Natural killer cell treated with Interleukin-12 subunit alpha and Interleukin-12 subunit beta and Interleukin-15 and Interleukin-18, amount 100 ng/mL, for 72 hours (primary cell): ENCODE results near the gene UIMC1. TPM values are rescaled to one million over a fixed set of nuclear protein-coding genes. Genes with fewer than 3 reads are reported as not detected.

Experiments used
- ATAC-seq, 2 donors: fragments of 150-1000 bp; cut with Tn5 transposase in 1 of 2; sonication (Bioruptor Pico), chemical (Tn5 transposase) in 1 of 2; 2 replicates each; pipeline ENCODE4 v1.10.0; 2021
- DNase-seq: peaks from one replicate; pipeline ENCODE4 v3.0.0; 2022; ENCODE audit warnings: low spot score
- H3K27ac Mint-ChIP-seq, 2 donors: 1 replicate in 1 of 2; 2 replicates in 1 of 2; pipeline ENCODE4 v1.8.0; 2022; ENCODE audit warnings: mixed read lengths in 2 of 2, mild to moderate bottlenecking in 1 of 2, moderate library complexity in 1 of 2
- H3K27me3 Mint-ChIP-seq, 2 donors: 1 replicate in 1 of 2; 2 replicates in 1 of 2; pipeline ENCODE4 v1.8.0; 2022; ENCODE audit warnings: mixed read lengths in 2 of 2
- H3K36me3 Mint-ChIP-seq: one replicate; pipeline ENCODE4 v1.8.0; 2022; ENCODE audit warnings: mixed read lengths
- H3K4me1 Mint-ChIP-seq, 2 donors: 1 replicate in 1 of 2; 2 replicates in 1 of 2; pipeline ENCODE4 v1.8.0; 2022; ENCODE audit warnings: low read depth in 2 of 2, mixed read lengths in 2 of 2, mild to moderate bottlenecking in 1 of 2
- H3K4me3 Mint-ChIP-seq: one replicate; pipeline ENCODE4 v1.8.0; 2022; ENCODE audit warnings: mixed read lengths
- H3K9me3 Mint-ChIP-seq: 2 replicates; pipeline ENCODE4 v1.8.0; 2022; ENCODE audit warnings: mixed read lengths
- total RNA-seq, 2 donors: library from RNA; stranded (reverse); gene quantifications; one replicate each; pipeline ENCODE4 v1.2.3, GENCODE V29; 2022

Gene UIMC1
- total RNA-seq, 2 donors from 2014 or later = 41.3 to 74.9 TPM

DNA sequence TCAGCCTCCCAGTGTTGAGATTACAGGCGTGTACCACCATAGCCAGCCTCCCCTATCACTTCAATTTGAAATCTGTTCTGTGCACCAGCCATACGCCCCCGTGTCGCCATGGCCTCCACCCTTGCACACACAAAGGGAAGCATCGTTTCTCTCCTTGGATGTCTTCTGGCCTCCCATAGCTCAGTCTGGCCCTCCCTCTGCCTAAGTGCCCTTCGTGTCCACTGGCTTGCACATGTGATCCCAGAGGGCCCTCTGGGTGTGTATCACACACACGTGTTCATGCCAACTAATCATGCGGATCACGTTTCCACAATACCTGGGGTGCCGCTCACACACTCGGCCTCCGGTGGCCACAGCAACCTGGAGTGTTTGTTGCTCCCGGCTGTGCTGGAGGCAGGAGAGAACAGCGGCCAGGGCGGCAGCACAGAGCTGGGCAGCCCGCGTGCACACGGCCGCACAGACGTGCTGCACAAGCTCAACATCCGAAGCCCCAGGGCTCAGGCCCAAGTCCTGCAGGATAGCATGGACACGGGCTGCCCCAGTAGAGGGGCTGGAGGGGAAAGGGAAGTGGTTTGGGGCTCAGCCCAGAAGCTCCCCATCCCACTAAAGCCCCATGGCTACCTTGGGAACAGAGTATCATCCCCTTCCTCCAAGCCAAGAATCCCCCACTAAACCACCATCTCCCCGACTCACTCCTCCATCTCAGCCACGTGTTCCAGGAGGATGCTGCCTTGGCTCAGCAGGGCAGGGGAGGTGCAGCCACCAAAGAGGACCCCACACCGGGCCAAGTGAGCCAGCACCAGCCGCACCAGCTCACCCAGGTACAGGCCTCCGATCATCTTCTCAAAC, 118.3 kb downstream of the UIMC1 start:
- Mint-ChIP-seq H3K4me3 (no peak overlapping the region), H3K27me3 (peaks cover 9 to 12% of the 10 kb centered on the region in 2 donors), H3K4me1 (peaks cover 0 to 3% of the 10 kb centered on the region in 2 donors), H3K9me3 (no peaks in the 10 kb centered on the region), H3K36me3 (no peaks in the 10 kb centered on the region), H3K27ac (no peak overlapping the region)
- DNase-seq (peak; percentile 59), ATAC-seq (no peak)

DNA sequence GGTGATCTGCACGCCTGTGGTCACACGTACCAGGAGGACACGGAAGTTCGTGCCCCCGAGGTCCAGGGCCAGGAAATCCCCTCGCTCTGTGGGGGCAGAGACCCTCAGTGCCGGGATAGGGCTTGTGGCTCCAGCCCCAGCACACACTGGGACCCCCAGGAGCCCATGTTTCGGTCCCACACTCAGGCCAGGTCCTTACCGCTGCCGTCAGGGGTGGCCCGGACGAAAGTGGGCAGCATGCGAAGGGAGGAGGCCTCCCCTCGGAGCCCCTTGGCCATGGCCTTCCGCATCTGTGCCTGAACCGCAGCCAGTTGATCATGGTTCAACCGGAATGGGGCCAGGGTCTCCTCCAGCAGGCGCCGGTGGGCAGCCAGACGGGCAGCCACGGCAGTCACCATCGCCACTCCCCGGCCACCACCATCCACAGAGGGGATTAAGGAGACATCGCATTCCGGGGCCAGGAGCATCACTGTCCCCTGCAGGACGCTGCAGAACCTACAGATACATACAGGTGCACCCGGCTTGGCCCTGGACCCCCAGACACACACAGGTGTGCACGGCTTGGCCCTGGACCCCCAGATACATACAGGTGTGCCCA, 119.2 kb downstream of the UIMC1 start:
- no peak overlapping the region for H3K27ac Mint-ChIP-seq
- H3K4me1 Mint-ChIP-seq = peaks cover 0 to 3% of the 10 kb centered on the region in 2 donors
- DNase-seq (peak; percentile 50), ATAC-seq (no peak)
- H3K4me3 Mint-ChIP-seq = no peak overlapping the region
- peaks cover 9 to 12% of the 10 kb centered on the region in 2 donors for H3K27me3 Mint-ChIP-seq
- H3K36me3 Mint-ChIP-seq = no peaks in the 10 kb centered on the region
- no peaks in the 10 kb centered on the region for H3K9me3 Mint-ChIP-seq

GRCh38 chr5:176886336-176887251, 120.0 kb downstream of the UIMC1 start:
- Mint-ChIP-seq H3K4me1 (peaks cover 0 to 3% of the 10 kb centered on the region in 2 donors), H3K36me3 (no peaks in the 10 kb centered on the region), H3K9me3 (no peaks in the 10 kb centered on the region), H3K4me3 (no peak overlapping the region), H3K27me3 (peaks cover 4 to 6% of the 10 kb centered on the region in 2 donors), H3K27ac (no peak overlapping the region)
- DNase-seq (peak; percentile 12), ATAC-seq (no peak)

- Mint-ChIP-seq H3K4me1 (no peaks in the 10 kb centered on the region), H3K4me3 (no peak overlapping the region), H3K27ac (no peak overlapping the region), H3K27me3 (no peaks in the 10 kb centered on the region), H3K9me3 (no peaks in the 10 kb centered on the region), H3K36me3 (no peaks in the 10 kb centered on the region)
- ATAC-seq = no peak
- no peak for DNase-seq
Measured at GRCh38 chr5:176884571-176884890, 122.0 kb downstream of the UIMC1 start.

- ATAC-seq (no peak), DNase-seq (no peak)
- Mint-ChIP-seq H3K4me3 (no peak overlapping the region), H3K36me3 (no peaks in the 10 kb centered on the region), H3K9me3 (no peaks in the 10 kb centered on the region), H3K27me3 (no peaks in the 10 kb centered on the region), H3K4me1 (no peaks in the 10 kb centered on the region), H3K27ac (no peak overlapping the region)
Measured at GRCh38 chr5:176883700-176884570, 122.6 kb downstream of the UIMC1 start.

DNA sequence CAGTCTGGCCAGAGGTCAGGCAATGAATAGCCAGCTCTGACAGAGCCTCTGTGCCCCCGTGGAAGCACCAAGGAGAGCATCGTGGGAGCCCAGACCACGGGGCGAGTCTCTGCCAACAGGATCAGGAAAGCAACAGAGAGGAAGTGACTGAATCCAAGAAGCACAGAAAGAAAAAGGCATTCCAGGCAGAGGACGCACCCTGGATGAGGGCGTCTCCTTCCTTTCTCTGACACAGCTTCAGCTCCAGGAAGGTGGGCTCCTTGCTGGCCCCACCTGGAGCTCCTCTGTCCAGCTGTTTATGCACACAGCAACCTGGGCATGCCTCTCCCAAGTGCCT, 124.0 kb downstream of the UIMC1 start:
- Mint-ChIP-seq H3K27me3 (peaks cover 0 to 2% of the 10 kb centered on the region in 2 donors), H3K4me1 (no peaks in the 10 kb centered on the region), H3K27ac (no peak overlapping the region), H3K9me3 (no peaks in the 10 kb centered on the region), H3K36me3 (no peaks in the 10 kb centered on the region), H3K4me3 (no peak overlapping the region)
- DNase-seq (no peak), ATAC-seq (no peak)

DNA sequence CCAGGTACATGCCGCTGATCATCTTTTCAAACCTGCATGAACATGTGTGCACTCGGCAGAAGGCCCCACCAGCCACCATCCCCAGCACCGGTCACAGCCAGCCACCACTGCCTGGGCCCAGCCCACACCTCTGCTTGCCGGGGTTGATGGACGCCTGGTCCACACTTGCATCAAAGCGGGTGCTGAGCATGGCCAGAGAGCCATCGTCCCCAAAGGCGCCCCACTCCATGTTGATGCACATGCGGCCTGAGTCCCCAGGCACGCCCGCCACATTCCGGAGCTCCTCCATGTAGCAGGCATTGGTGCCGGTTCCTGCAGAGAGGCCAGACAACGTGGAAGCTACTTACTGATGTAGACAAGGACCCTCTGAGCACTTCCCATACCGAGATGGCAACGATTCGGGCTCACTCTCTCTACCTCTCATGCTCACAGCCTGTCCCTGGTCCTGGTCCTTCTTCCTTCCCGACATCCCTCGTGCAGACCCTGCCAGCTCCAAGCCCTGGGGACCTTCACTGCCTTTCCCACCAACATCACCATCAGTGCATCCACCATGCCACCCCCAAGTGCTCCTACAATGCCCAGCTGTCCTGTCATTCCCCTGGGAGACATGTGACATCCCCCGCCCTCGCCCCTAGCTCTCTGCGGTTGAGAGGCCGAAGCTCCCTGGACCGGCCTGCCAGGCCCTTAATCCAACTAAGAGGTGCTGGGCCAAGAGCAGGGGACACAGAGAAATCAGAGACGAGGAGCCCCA, 124.6 kb downstream of the UIMC1 start:
- no peaks in the 10 kb centered on the region for H3K36me3 Mint-ChIP-seq
- no peaks in the 10 kb centered on the region for H3K9me3 Mint-ChIP-seq
- no peak for ATAC-seq
- no peak for DNase-seq
- H3K27me3 Mint-ChIP-seq = peaks cover 0 to 2% of the 10 kb centered on the region in 2 donors
- H3K4me3 Mint-ChIP-seq = no peak overlapping the region
- no peaks in the 10 kb centered on the region for H3K4me1 Mint-ChIP-seq
- no peak overlapping the region for H3K27ac Mint-ChIP-seq

- H3K27me3 Mint-ChIP-seq = peaks cover 0 to 5% of the 10 kb centered on the region in 2 donors
- no peaks in the 10 kb centered on the region for H3K36me3 Mint-ChIP-seq
- no peak overlapping the region for H3K27ac Mint-ChIP-seq
- H3K4me1 Mint-ChIP-seq = peaks cover 3 to 4% of the 10 kb centered on the region in 2 donors
- no peak for DNase-seq
- no peaks in the 10 kb centered on the region for H3K9me3 Mint-ChIP-seq
- no peak overlapping the region for H3K4me3 Mint-ChIP-seq
- no peak for ATAC-seq
Measured at GRCh38 chr5:176881021-176881749, 125.4 kb downstream of the UIMC1 start.

DNA sequence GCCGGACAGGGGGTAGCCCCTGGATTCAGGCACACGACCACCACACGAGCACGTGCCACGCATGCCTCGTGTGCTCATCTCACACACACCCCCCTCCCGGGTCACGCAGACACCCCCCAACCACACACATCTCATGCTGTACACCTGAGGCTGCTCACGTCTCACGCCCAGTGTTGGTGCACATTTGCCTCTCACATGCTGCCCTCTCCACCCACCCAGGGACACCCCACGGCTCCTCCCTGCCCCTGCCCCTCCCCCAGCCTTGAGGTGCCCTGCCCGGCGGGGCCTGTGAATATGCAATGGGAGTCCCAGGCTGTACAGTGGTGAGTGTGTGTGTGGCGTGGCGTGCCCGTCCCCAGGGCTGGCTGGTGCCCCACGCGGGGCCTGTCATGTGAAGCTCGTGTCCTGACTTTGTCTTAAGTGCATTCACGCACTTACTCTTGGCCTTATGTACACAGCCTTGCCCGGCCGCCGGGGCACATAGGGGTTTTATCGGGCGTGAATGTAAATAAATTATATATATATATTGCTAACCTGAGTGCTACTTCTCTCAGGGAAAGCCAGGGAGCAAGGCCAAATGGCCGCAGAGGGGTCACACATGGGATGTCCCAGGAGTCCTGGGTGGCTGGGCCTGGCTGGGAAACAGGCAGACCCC, 126.1 kb downstream of the UIMC1 start:
- peaks cover 4 to 12% of the 10 kb centered on the region in 2 donors for H3K27me3 Mint-ChIP-seq
- no peak for ATAC-seq
- H3K4me3 Mint-ChIP-seq = no peak overlapping the region
- no peaks in the 10 kb centered on the region for H3K9me3 Mint-ChIP-seq
- no peak overlapping the region for H3K27ac Mint-ChIP-seq
- H3K4me1 Mint-ChIP-seq = peaks cover 10 to 11% of the 10 kb centered on the region in 2 donors
- H3K36me3 Mint-ChIP-seq = no peaks in the 10 kb centered on the region
- DNase-seq = no peak

DNA sequence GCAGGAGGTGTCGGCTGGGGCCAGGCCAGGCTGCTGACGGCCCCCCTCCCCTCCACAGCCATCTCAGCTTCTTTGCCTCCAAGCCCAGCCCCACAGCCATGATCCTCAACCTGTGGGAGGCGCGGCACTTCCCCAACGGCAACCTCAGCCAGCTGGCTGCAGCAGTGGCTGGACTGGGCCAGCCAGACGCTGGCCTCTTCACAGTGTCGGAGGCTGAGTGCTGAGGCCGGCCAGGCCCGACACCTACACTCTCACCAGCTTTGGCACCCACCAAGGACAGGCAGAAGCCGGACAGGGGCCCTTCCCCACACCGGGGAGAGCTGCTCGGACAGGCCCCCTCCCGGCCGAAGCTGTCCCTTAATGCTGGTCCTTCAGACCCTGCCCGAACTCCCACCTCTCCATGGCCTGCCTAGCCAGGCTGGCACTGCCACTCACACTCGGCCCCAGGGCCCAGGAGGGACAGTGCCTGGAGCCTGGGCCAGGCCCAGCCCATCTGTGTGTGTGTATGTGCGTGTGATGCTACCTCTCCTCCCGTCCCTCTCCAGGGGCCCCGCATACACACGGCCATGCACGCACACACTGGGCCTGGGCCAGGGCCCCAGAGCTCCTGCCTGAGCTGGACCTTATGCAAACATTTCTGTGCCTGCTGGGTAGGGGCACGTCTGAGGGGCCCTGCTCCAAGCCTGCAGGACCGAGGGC, 126.8 kb downstream of the UIMC1 start:
- Mint-ChIP-seq H3K36me3 (no peaks in the 10 kb centered on the region), H3K4me1 (peaks cover 17 to 18% of the 10 kb centered on the region in 2 donors), H3K27ac (no peak overlapping the region), H3K4me3 (no peak overlapping the region), H3K27me3 (peaks cover 8 to 14% of the 10 kb centered on the region in 2 donors), H3K9me3 (no peaks in the 10 kb centered on the region)
- DNase-seq = no peak
- ATAC-seq = no peak

- ATAC-seq (no peak), DNase-seq (no peak)
- Mint-ChIP-seq H3K27me3 (peaks cover 8 to 14% of the 10 kb centered on the region in 2 donors), H3K4me3 (no peak overlapping the region), H3K9me3 (no peaks in the 10 kb centered on the region), H3K27ac (no peak overlapping the region), H3K36me3 (no peaks in the 10 kb centered on the region), H3K4me1 (peaks cover 17 to 18% of the 10 kb centered on the region in 2 donors)
Measured at GRCh38 chr5:176878906-176879662, 127.5 kb downstream of the UIMC1 start.
